ENCODE data around the gene BRPF3. TPM values are rescaled to one million over a fixed set of nuclear protein-coding genes. Genes with fewer than 3 reads are reported as not detected.

BRPF3 gene
- total RNA-seq, 2 experiments from 2014 or later, result 15.1 to 20.9 TPM

DNA sequence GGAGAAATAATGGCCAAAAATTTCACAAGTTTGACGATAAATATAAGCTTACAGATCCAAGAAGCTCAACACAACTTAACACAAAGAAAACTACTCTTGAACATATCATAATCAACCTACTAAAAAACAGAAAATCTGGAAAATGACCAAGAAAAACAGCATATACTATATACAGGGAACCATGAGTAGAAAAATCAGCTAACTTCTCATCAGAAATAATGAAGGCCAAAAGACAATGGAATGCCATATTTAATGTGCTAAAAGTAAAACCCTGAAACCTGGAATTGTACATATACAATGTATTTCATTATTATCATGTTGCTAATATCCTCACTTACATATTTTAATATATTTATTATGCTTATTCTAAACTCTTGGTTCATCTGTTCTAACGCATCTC lies 40.9 kb upstream of the BRPF3 start:
- Mint-ChIP-seq H3K9me3 (peaks cover 14% of the 10 kb centered on the region), H3K4me1 (ENCODE audit: low read depth) (no peaks in the 10 kb centered on the region), H3K4me3 (no peak overlapping the region), H3K27me3 (no peaks in the 10 kb centered on the region), H3K27ac (no peak overlapping the region), H3K36me3 (ENCODE audit: low read depth) (peaks cover 10% of the 10 kb centered on the region)
- CTCF ChIA-PET, result interaction anchor here (0.7 to 1.1 kb wide), 5 partner anchors 8 to 185 kb away, joined by 3 read pairs; no protein-coding TSS in a partner anchor
- ATAC-seq, result no peak
- intact Hi-C loops (cut with micrococcal nuclease), result no loop called here
- no peak for DNase-seq
- POLR2A ChIA-PET, result no interaction called here
- TF ChIP-seq CTCF (IDR thresholded peaks at IDR 0.05), result no peak

GRCh38 chr6:36160147-36160760 lies 36.3 kb upstream of the BRPF3 start:
- no peaks in the 10 kb centered on the region for H3K27me3 Mint-ChIP-seq
- TF ChIP-seq CTCF (IDR thresholded peaks at IDR 0.05), result no peak
- no peak overlapping the region for H3K4me3 Mint-ChIP-seq
- H3K36me3 Mint-ChIP-seq (ENCODE audit: low read depth), result peaks cover 11% of the 10 kb centered on the region
- POLR2A ChIA-PET, result interaction anchor here (0.6 kb wide), 1 partner anchor 319 kb away, joined by 3 read pairs; no protein-coding TSS in a partner anchor
- H3K27ac Mint-ChIP-seq, result no peak overlapping the region
- intact Hi-C loops (cut with micrococcal nuclease), result no loop called here
- H3K9me3 Mint-ChIP-seq, result peaks cover 12% of the 10 kb centered on the region
- DNase-seq (no peak), ATAC-seq (no peak)
- H3K4me1 Mint-ChIP-seq (ENCODE audit: low read depth), result no peaks in the 10 kb centered on the region
- CTCF ChIA-PET, result interaction anchor here (1.1 to 1.4 kb wide), 2 partner anchors 16 to 18 kb away, joined by 3 read pairs; no protein-coding TSS in a partner anchor

DNA sequence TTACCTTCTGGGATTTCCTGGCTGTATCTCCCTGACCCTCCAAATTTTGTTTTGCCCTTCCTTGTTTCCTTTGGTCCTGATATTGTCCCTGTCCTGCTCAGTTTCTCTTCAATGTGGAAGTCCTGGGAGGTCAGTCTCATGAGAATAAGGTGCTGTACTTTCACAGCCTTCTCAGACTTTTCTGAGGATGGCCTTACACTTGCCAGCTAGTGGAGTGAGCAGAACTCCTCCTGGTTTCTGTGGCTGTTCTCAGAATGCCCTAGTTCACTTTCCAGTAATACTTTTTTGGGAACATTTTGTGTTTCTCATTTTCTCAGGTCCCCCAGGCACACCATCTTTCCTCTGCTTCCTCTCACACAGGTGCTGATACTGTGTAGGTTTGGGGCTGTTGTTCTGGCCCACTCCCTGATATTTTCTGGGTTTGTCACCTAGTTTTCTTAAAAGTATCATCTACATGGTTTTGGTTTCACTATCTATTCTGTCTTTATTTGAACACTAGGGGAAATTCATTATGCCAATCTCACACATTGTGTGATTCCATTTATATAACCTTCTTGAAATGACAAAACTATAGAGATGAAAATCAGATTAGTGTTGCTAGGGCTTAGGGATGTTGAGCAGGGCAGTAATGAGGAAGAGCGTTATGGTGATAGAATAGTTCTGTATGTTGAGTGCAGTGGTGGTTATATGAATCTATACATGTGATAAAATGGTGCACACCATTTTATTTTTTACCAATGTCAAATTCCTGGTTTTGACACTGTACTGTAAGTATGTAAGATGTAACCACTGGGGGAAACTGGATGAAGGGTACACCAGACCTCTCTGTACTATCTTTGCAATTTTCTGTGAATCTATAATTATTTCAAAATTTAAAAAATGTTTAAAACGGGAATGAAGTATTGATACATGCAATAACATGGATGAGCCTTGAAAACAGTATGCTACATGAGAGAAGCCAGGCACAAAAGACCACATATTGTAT lies 27.2 kb upstream of the BRPF3 start:
- ATAC-seq, result peak; percentile 79
- no peaks in the 10 kb centered on the region for H3K36me3 Mint-ChIP-seq (ENCODE audit: low read depth)
- H3K27me3 Mint-ChIP-seq, result no peaks in the 10 kb centered on the region
- CTCF ChIA-PET, result interaction anchor here (1.2 kb wide), 1 partner anchor 30 kb away, joined by 3 read pairs; no protein-coding TSS in a partner anchor
- H3K27ac Mint-ChIP-seq, result peak overlapping the region; percentile 72
- H3K4me1 Mint-ChIP-seq (ENCODE audit: low read depth), result peaks cover 23% of the 10 kb centered on the region
- no peak for DNase-seq
- no peak for TF ChIP-seq CTCF (IDR thresholded peaks at IDR 0.05)
- H3K9me3 Mint-ChIP-seq, result no peaks in the 10 kb centered on the region
- intact Hi-C loops (cut with micrococcal nuclease), result no loop called here
- no peak overlapping the region for H3K4me3 Mint-ChIP-seq
- POLR2A ChIA-PET, result interaction anchor here (1.0 kb wide), 1 partner anchor 141 kb away, joined by 4 read pairs; no protein-coding TSS in a partner anchor

DNA sequence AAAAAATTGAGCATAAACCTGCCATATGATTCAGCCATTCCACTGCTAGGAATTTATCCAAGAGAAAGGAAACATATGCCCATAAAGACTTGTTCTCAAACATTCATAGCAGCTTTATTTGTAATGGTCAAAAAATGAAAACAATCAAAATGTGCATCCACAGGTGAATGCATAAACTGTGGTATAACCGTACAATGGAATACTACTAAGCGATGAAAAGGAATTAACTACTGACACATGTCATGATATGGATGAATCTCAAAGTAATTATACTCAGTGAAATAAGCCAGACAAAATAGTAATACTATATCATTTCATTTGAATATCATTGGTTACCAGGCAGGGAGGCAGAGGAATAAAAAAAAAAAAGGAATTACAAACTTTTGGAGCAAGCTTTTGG lies 25.8 kb upstream of the BRPF3 start:
- Mint-ChIP-seq H3K27ac (no peak overlapping the region), H3K9me3 (no peaks in the 10 kb centered on the region), H3K36me3 (ENCODE audit: low read depth) (no peaks in the 10 kb centered on the region), H3K27me3 (no peaks in the 10 kb centered on the region), H3K4me3 (no peak overlapping the region), H3K4me1 (ENCODE audit: low read depth) (peaks cover 23% of the 10 kb centered on the region)
- no peak for DNase-seq
- ChIA-PET CTCF (interaction anchor here (1.1 to 1.9 kb wide), 4 partner anchors 25 to 170 kb away, joined by 3 to 5 read pairs (median 4); no protein-coding TSS in a partner anchor), POLR2A (interaction anchor here (0.6 to 2.0 kb wide), 3 partner anchors 23 to 44 kb away, joined by 4 to 8 read pairs (median 4); partner anchors contain the start of gene MAPK13)
- no peak for TF ChIP-seq CTCF (IDR thresholded peaks at IDR 0.05)
- ATAC-seq, result no peak
- intact Hi-C loops (cut with micrococcal nuclease), result no loop called here

All from activated CD8-positive, alpha-beta T cell treated with anti-CD3 and anti-CD28 coated beads for 36 hours (primary cell).